ENCODE data around the gene TJP3. TPM values are rescaled to one million over a fixed set of nuclear protein-coding genes. Genes with fewer than 3 reads are reported as not detected.

The TJP3 gene
- total and polyA plus RNA-seq, 4 donors: 0.26 to 29.2 (median 0.72) TPM

- Histone ChIP-seq H3K9me3 (ENCODE audit: control insufficient read depth, low read length) (no peaks in the 10 kb centered on the region), H3K27ac (ENCODE audit: low read depth in 1 of 2, low read length in 2 of 2) (no peak overlapping the region), H3K36me3 (ENCODE audit: control insufficient read depth in 1 of 2, insufficient read depth in 2 of 2, low read length in 1 of 2) (no peaks in the 10 kb centered on the region), H3K27me3 (ENCODE audit: control insufficient read depth in 1 of 2, insufficient read depth in 2 of 2, low read length in 1 of 2) (no peaks in the 10 kb centered on the region), H3K4me3 (ENCODE audit: low read length in 2 of 2) (no peak overlapping the region), H3K4me1 (ENCODE audit: control insufficient read depth in 1 of 2, insufficient read depth in 2 of 2, low read length in 2 of 2) (no peaks in the 10 kb centered on the region)
- intact Hi-C loops (cut with DNase I): loop anchor here in 1 of 2 donors (10.0 kb wide), 1 partner anchor 418 kb away; no protein-coding TSS in a partner anchor
- 75 to 81% methylated on average over 5 of the region's 5 CpGs for WGBS, 2 donors
- DNase-seq (no peak), ATAC-seq (ENCODE audit: low FRiP score) (no peak)
Observed at GRCh38 chr19:3723110-3723488, 14.9 kb downstream of the TJP3 start.

- intact Hi-C loops (cut with DNase I): loop anchor here in 1 of 2 donors (10.0 kb wide), 1 partner anchor 419 kb away; no protein-coding TSS in a partner anchor
- Histone ChIP-seq H3K9me3 (ENCODE audit: control insufficient read depth, low read length) (no peaks in the 10 kb centered on the region), H3K4me1 (ENCODE audit: control insufficient read depth in 1 of 2, insufficient read depth in 2 of 2, low read length in 2 of 2) (no peaks in the 10 kb centered on the region), H3K27me3 (ENCODE audit: control insufficient read depth in 1 of 2, insufficient read depth in 2 of 2, low read length in 1 of 2) (no peaks in the 10 kb centered on the region), H3K27ac (ENCODE audit: low read depth in 1 of 2, low read length in 2 of 2) (no peak overlapping the region), H3K4me3 (ENCODE audit: low read length in 2 of 2) (no peak overlapping the region), H3K36me3 (ENCODE audit: control insufficient read depth in 1 of 2, insufficient read depth in 2 of 2, low read length in 1 of 2) (no peaks in the 10 kb centered on the region)
- ATAC-seq (ENCODE audit: low FRiP score) (no peak), DNase-seq (no peak)
- 46 to 50% methylated on average over 8 of the region's 8 CpGs for whole genome bisulfite sequencing, 2 donors
Observed at GRCh38 chr19:3723883-3724282, 15.7 kb downstream of the TJP3 start.

GRCh38 chr19:3725121-3725520, 16.9 kb downstream of the TJP3 start:
- no peak overlapping the region for H3K4me3 ChIP-seq (ENCODE audit: low read length in 2 of 2)
- no peak for DNase-seq
- H3K9me3 ChIP-seq (ENCODE audit: control insufficient read depth, low read length): no peaks in the 10 kb centered on the region
- WGBS, 2 donors: 61 to 66% methylated on average over 3 of the region's 3 CpGs
- H3K36me3 ChIP-seq (ENCODE audit: control insufficient read depth in 1 of 2, insufficient read depth in 2 of 2, low read length in 1 of 2): no peaks in the 10 kb centered on the region
- ATAC-seq (ENCODE audit: low FRiP score): no peak
- no peaks in the 10 kb centered on the region for H3K27me3 ChIP-seq (ENCODE audit: control insufficient read depth in 1 of 2, insufficient read depth in 2 of 2, low read length in 1 of 2)
- H3K27ac ChIP-seq (ENCODE audit: low read depth in 1 of 2, low read length in 2 of 2): no peak overlapping the region
- intact Hi-C loops (cut with DNase I): loop anchor here in 1 of 2 donors (10.0 kb wide), 1 partner anchor 420 kb away; no protein-coding TSS in a partner anchor
- no peaks in the 10 kb centered on the region for H3K4me1 ChIP-seq (ENCODE audit: control insufficient read depth in 1 of 2, insufficient read depth in 2 of 2, low read length in 2 of 2)

GRCh38 chr19:3725640-3726310, 17.6 kb downstream of the TJP3 start:
- no peaks in the 10 kb centered on the region for H3K36me3 ChIP-seq (ENCODE audit: control insufficient read depth in 1 of 2, insufficient read depth in 2 of 2, low read length in 1 of 2)
- H3K9me3 ChIP-seq (ENCODE audit: control insufficient read depth, low read length): no peaks in the 10 kb centered on the region
- DNase-seq (no peak), ATAC-seq (ENCODE audit: low FRiP score) (no peak)
- intact Hi-C loops (cut with DNase I): loop anchor here in 1 of 2 donors (10.0 kb wide), 1 partner anchor 421 kb away; no protein-coding TSS in a partner anchor
- H3K27me3 ChIP-seq (ENCODE audit: control insufficient read depth in 1 of 2, insufficient read depth in 2 of 2, low read length in 1 of 2): no peaks in the 10 kb centered on the region
- 19 to 21% methylated on average over 14 of the region's 14 CpGs for WGBS, 2 donors
- H3K4me3 ChIP-seq (ENCODE audit: low read length in 2 of 2): no peak overlapping the region
- no peaks in the 10 kb centered on the region for H3K4me1 ChIP-seq (ENCODE audit: control insufficient read depth in 1 of 2, insufficient read depth in 2 of 2, low read length in 2 of 2)
- no peak overlapping the region for H3K27ac ChIP-seq (ENCODE audit: low read depth in 1 of 2, low read length in 2 of 2)

GRCh38 chr19:3730457-3730958, 22.3 kb downstream of the TJP3 start:
- Histone ChIP-seq H3K36me3 (ENCODE audit: control insufficient read depth in 1 of 2, insufficient read depth in 2 of 2, low read length in 1 of 2) (no peaks in the 10 kb centered on the region), H3K9me3 (ENCODE audit: control insufficient read depth, low read length) (no peaks in the 10 kb centered on the region), H3K4me1 (ENCODE audit: control insufficient read depth in 1 of 2, insufficient read depth in 2 of 2, low read length in 2 of 2) (no peaks in the 10 kb centered on the region), H3K27me3 (ENCODE audit: control insufficient read depth in 1 of 2, insufficient read depth in 2 of 2, low read length in 1 of 2) (no peaks in the 10 kb centered on the region), H3K4me3 (ENCODE audit: low read length in 2 of 2) (no peak overlapping the region), H3K27ac (ENCODE audit: low read depth in 1 of 2, low read length in 2 of 2) (no peak overlapping the region)
- intact Hi-C loops (cut with DNase I): no loop called here
- ATAC-seq (ENCODE audit: low FRiP score): no peak
- DNase-seq: no peak
- WGBS, 2 donors: 93 to 96% methylated on average over 32 of the region's 32 CpGs

GRCh38 chr19:3732108-3732507, 23.9 kb downstream of the TJP3 start:
- Histone ChIP-seq H3K27ac (ENCODE audit: low read depth in 1 of 2, low read length in 2 of 2) (no peak overlapping the region), H3K36me3 (ENCODE audit: control insufficient read depth in 1 of 2, insufficient read depth in 2 of 2, low read length in 1 of 2) (no peaks in the 10 kb centered on the region), H3K27me3 (ENCODE audit: control insufficient read depth in 1 of 2, insufficient read depth in 2 of 2, low read length in 1 of 2) (no peaks in the 10 kb centered on the region), H3K4me3 (ENCODE audit: low read length in 2 of 2) (no peak overlapping the region), H3K9me3 (ENCODE audit: control insufficient read depth, low read length) (no peaks in the 10 kb centered on the region), H3K4me1 (ENCODE audit: control insufficient read depth in 1 of 2, insufficient read depth in 2 of 2, low read length in 2 of 2) (no peaks in the 10 kb centered on the region)
- intact Hi-C loops (cut with DNase I): no loop called here
- WGBS, 2 donors: 84 to 88% methylated on average over 1 of the region's 1 CpG
- ATAC-seq (ENCODE audit: low FRiP score): no peak
- no peak for DNase-seq

- WGBS, 2 donors: 77 to 83% methylated on average over 20 of the region's 20 CpGs
- Histone ChIP-seq H3K4me1 (ENCODE audit: control insufficient read depth in 1 of 2, insufficient read depth in 2 of 2, low read length in 2 of 2) (no peaks in the 10 kb centered on the region), H3K9me3 (ENCODE audit: control insufficient read depth, low read length) (no peaks in the 10 kb centered on the region), H3K27me3 (ENCODE audit: control insufficient read depth in 1 of 2, insufficient read depth in 2 of 2, low read length in 1 of 2) (no peaks in the 10 kb centered on the region), H3K27ac (ENCODE audit: low read depth in 1 of 2, low read length in 2 of 2) (no peak overlapping the region), H3K4me3 (ENCODE audit: low read length in 2 of 2) (no peak overlapping the region), H3K36me3 (ENCODE audit: control insufficient read depth in 1 of 2, insufficient read depth in 2 of 2, low read length in 1 of 2) (no peaks in the 10 kb centered on the region)
- ATAC-seq (ENCODE audit: low FRiP score): no peak
- intact Hi-C loops (cut with DNase I): no loop called here
- no peak for DNase-seq
Observed at GRCh38 chr19:3733549-3734309, 25.5 kb downstream of the TJP3 start.

- H3K4me3 ChIP-seq (ENCODE audit: low read length in 2 of 2): no peak overlapping the region
- DNase-seq: no peak
- 90 to 93% methylated on average over 14 of the region's 14 CpGs for WGBS, 2 donors
- H3K36me3 ChIP-seq (ENCODE audit: control insufficient read depth in 1 of 2, insufficient read depth in 2 of 2, low read length in 1 of 2): no peaks in the 10 kb centered on the region
- H3K27me3 ChIP-seq (ENCODE audit: control insufficient read depth in 1 of 2, insufficient read depth in 2 of 2, low read length in 1 of 2): no peaks in the 10 kb centered on the region
- H3K27ac ChIP-seq (ENCODE audit: low read depth in 1 of 2, low read length in 2 of 2): no peak overlapping the region
- no peaks in the 10 kb centered on the region for H3K4me1 ChIP-seq (ENCODE audit: control insufficient read depth in 1 of 2, insufficient read depth in 2 of 2, low read length in 2 of 2)
- H3K9me3 ChIP-seq (ENCODE audit: control insufficient read depth, low read length): no peaks in the 10 kb centered on the region
- intact Hi-C loops (cut with DNase I): no loop called here
- ATAC-seq (ENCODE audit: low FRiP score): no peak
Observed at GRCh38 chr19:3734310-3734600, 26.1 kb downstream of the TJP3 start.

Data from aorta (tissue), 5 donors.